ENCODE results near the gene C6orf58. TPM values are rescaled to one million over a fixed set of nuclear protein-coding genes. Genes with fewer than 3 reads are reported as not detected.

C6orf58 gene
- total and polyA plus RNA-seq, 8 donors: 0.15 to 0.45 (median 0.23) TPM; not detected in 2

DNA sequence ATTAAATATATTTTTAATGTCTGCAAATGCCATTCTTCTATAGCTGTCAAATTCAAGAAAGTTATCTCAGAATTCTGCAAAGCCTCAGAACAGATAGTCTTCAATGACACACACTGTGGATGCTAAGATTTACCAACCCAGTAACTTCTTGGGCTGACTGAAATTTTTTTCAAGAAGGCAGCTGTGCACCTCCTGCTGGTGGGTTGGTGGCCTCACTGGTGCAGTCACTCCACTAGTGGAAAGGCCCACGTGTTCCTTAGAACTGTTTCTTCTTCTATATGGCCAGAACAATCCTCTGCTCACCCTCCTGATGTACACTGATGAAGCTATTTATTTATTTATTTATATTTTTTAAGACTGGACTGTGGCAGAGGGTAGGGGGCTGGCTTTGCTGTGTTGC, 29.8 kb upstream of the C6orf58 start:
- no peak for FAIRE-seq
- Histone ChIP-seq H3K4me3 (no peak overlapping the region), H3K4me1 (peaks cover 0 to 5% (median 0%) of the 10 kb centered on the region in 3 donors), H3K9me3 (no peaks in the 10 kb centered on the region), H3K27me3 (no peaks in the 10 kb centered on the region), H3K27ac (no peak overlapping the region), H3K36me3 (no peaks in the 10 kb centered on the region)
- DNase-seq: no peak
- intact Hi-C loops (cut with DNase I): loop anchor here in 2 of 3 donors (10.0 kb wide), 1 partner anchor 82 kb away; no protein-coding TSS in a partner anchor
- TF ChIP-seq, protein P1, sequence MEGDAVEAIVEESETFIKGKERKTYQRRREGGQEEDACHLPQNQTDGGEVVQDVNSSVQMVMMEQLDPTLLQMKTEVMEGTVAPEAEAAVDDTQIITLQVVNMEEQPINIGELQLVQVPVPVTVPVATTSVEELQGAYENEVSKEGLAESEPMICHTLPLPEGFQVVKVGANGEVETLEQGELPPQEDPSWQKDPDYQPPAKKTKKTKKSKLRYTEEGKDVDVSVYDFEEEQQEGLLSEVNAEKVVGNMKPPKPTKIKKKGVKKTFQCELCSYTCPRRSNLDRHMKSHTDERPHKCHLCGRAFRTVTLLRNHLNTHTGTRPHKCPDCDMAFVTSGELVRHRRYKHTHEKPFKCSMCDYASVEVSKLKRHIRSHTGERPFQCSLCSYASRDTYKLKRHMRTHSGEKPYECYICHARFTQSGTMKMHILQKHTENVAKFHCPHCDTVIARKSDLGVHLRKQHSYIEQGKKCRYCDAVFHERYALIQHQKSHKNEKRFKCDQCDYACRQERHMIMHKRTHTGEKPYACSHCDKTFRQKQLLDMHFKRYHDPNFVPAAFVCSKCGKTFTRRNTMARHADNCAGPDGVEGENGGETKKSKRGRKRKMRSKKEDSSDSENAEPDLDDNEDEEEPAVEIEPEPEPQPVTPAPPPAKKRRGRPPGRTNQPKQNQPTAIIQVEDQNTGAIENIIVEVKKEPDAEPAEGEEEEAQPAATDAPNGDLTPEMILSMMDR (IDR thresholded peaks at IDR 0.05): no peak
- WGBS, 2 donors: 19 to 20% methylated on average over 1 of the region's 1 CpG
- ATAC-seq: no peak

- 48 to 60% methylated on average over 2 of the region's 2 CpGs for WGBS, 2 donors
- H3K27ac ChIP-seq: no peak overlapping the region
- DNase-seq (no peak), ATAC-seq (no peak), FAIRE-seq (no peak)
- H3K4me1 ChIP-seq: peaks cover 0 to 5% (median 0%) of the 10 kb centered on the region in 3 donors
- TF ChIP-seq, protein P1 (IDR thresholded peaks at IDR 0.05): no peak
- H3K4me3 ChIP-seq: no peak overlapping the region
- no peaks in the 10 kb centered on the region for H3K9me3 ChIP-seq
- no peaks in the 10 kb centered on the region for H3K27me3 ChIP-seq
- no peaks in the 10 kb centered on the region for H3K36me3 ChIP-seq
- intact Hi-C loops (cut with DNase I): loop anchor here in 2 of 3 donors (10.0 kb wide), 1 partner anchor 83 kb away; no protein-coding TSS in a partner anchor
Observed at GRCh38 chr6:127547904-127548649, 28.9 kb upstream of the C6orf58 start.

DNA sequence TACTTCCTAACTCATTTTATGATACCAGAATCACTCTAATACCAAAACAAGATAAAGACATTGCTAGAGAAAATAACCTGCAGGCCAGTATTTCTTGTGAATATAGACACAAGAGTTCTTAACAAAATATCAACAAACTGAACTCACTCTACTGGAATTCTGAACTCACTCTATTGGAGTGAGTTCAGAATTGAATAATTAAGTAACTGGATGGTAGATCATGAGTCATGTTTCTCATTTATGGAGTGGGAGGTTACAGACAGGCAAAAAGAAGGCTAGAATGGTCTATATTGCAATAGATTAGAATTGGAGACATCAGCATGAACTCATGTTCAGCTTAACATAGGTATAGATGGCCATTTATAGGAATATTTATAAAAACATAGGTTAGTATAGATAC, 26.6 kb upstream of the C6orf58 start:
- ATAC-seq: peak; percentile 27 to 50 (median 34)

GRCh38 chr6:127554435-127555006, 22.5 kb upstream of the C6orf58 start:
- FAIRE-seq: no peak
- H3K9me3 ChIP-seq: no peaks in the 10 kb centered on the region
- 13 to 22% methylated on average over 2 of the region's 2 CpGs for WGBS, 2 donors
- TF ChIP-seq, protein P1 (IDR thresholded peaks at IDR 0.05): peak in 1 of 4 donors; percentile 19
- H3K27me3 ChIP-seq: peaks cover 0 to 5% (median 0%) of the 10 kb centered on the region in 4 donors
- intact Hi-C loops (cut with DNase I): no loop called here
- H3K4me3 ChIP-seq: no peak overlapping the region
- peak in 2 of 6 donors; percentile 8 to 31 for DNase-seq
- peak; percentile 58 to 87 (median 76) for ATAC-seq
- H3K27ac ChIP-seq: no peak overlapping the region
- H3K36me3 ChIP-seq: no peaks in the 10 kb centered on the region
- H3K4me1 ChIP-seq: peaks cover 0 to 5% (median 0%) of the 10 kb centered on the region in 3 donors

More for the DNA sequence above, 26.6 kb upstream of the C6orf58 start:
- H3K27ac ChIP-seq: no peak overlapping the region
- H3K36me3 ChIP-seq: no peaks in the 10 kb centered on the region
- H3K4me1 ChIP-seq: peaks cover 0 to 5% (median 0%) of the 10 kb centered on the region in 3 donors
- intact Hi-C loops (cut with DNase I): no loop called here
- no peaks in the 10 kb centered on the region for H3K9me3 ChIP-seq
- H3K27me3 ChIP-seq: peaks cover 0 to 5% (median 0%) of the 10 kb centered on the region in 4 donors
- H3K4me3 ChIP-seq: no peak overlapping the region
- DNase-seq (no peak), FAIRE-seq (no peak)
- TF ChIP-seq, protein P1 (IDR thresholded peaks at IDR 0.05): no peak
